ENCODE data around the gene XPO4.
"Not testable (repeated sequence)": the region's sequence is repeated elsewhere in the genome, so short reads cannot be mapped to it uniquely, and the experiment has no call there.

XPO4 gene

DNA sequence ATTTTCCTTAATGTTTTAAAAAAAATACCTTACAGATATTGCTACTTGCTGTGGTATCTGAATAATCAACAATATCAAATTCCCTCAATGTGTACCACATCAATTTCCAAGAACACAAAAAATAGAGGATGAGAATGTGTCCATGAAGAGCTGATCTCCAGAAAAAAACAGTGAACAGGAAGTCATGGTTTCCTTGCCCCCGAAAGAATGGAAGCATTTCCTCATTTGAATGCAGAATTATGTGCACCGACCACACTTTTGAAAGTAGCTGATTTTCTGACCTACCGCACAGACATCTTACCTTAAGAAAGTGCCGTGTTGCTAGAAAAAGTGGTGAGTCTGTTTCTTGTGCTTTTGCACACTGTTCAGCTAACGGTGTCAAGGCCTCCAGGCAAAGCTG, 115.4 kb downstream of the XPO4 start:
- no peak for DNase-seq (ENCODE audit: low read depth in 2 of 2)

DNA sequence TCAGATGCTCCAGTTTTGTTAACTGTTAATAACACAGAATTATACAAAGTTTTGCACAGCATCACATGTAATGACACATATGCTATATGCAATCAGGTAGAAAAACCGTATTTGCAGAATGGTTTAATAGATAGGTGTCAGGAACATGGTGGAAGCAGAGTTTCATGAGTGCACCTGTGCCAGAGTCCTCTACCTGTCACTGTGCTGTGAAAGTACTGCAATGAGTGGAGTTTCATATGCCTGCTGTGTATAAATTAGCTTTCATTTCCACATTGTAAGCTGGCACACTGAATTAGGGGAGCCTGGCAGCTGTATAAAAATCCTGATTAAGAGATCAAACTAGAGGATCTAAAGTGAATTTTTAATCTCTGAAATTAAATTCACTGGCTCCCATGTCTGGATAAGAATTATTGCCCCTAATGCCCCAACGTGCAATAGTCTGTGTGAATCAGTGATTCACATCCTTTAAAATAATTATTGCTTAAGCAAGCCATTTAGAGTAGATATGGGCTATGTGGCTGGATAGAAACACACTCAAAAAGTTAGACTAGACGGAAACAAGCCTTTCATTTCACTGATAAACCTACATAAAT, 120.3 kb downstream of the XPO4 start:
- no peak for DNase-seq (ENCODE audit: low read depth in 2 of 2)

DNA sequence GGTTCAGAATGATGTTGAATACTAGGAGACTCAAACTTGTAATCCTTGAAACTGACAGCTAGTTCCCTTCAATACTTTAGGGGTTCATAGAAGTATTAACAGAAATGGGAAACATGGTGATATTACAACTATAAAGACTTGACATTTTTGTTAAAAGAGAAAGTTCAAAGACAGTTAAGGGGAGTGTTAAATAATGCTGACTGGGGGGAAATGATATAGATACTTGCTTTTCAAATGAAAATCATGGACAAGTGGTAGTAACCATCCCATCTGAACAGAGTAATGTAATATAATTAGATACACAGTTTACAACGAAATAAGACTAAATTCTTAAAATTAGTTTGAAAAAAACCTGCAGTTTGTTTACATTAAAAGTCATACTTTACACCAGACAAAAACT, 122.2 kb downstream of the XPO4 start:
- DNase-seq (ENCODE audit: low read depth in 2 of 2), result no peak

DNA sequence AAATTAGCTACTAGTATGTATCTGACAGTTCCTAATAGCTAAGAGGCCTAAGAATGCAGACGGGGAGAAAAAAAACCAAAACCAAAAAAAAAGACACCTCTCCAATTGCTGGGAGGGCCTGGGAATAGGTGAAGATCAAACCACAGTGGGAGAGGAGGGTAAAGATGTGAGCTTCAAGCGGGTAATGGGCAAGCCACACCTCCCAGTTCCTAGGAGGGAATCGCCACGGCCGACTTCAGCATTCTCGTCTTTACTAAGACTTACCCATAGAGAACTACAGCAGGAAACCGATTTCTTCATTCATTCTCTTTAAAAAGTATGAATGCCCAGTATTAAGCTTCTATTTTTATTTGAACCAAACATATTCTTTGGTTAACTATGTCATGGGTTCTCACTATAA, 123.1 kb downstream of the XPO4 start:
- DNase-seq (ENCODE audit: low read depth in 2 of 2), result no peak

DNA sequence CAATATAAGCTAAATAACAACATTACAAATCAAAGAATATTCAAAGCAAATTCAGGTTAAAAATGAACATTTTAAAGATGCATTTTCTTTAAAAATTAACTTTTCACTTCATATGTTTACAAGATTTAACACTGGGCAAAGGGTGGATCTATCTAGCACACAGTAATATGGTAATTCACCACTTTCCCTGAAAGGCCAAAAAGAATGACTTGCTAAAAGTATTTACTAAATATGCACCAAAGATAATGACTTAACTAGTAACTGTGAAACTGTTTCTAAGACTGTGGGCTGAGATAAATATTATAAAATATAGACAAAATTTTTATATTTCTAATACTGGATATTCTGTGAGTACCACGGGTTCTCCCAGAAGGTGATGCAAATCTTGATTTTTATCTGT, 124.2 kb downstream of the XPO4 start:
- DNase-seq (ENCODE audit: low read depth in 2 of 2), result no peak

DNA sequence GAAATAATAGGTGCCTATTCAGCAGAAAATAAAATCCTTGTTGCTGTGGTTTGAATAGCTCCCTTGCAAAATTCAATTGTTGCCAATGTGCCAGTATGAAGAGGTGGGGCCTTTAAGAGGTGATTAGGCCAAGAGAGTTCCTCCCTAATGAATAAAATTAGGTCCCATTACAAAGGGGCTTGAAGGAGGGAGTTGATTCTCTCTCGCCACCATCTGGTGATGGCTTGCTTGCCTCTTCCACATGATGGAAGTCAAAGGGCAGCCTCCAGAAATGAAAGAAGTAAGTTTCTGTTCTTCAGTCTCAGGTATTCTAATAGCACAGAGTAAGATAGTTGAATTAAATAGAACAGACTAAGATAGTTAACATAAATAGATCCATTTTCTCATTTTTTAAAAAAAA, 125.8 kb downstream of the XPO4 start:
- DNase-seq (ENCODE audit: low read depth in 2 of 2), result no peak

DNA sequence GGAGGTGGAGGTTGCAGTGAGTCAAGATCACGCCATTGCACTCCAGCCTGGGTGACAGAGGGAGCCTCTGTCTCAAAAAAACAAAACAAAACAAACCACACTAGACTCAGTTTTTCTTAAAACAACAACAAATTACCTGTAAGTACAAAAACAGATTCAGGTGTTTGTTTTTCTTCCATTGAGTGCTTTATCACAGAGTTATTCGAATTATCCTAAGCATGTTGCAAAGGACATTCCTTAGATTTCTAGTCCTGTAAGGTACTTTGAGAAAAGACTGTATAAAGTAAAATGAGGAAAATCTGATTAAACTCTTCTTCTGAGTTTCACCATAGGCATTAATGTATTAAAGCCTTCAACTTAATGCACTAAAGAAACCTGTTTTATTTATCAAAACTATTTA, 126.6 kb downstream of the XPO4 start:
- no peak for DNase-seq (ENCODE audit: low read depth in 2 of 2)

DNA sequence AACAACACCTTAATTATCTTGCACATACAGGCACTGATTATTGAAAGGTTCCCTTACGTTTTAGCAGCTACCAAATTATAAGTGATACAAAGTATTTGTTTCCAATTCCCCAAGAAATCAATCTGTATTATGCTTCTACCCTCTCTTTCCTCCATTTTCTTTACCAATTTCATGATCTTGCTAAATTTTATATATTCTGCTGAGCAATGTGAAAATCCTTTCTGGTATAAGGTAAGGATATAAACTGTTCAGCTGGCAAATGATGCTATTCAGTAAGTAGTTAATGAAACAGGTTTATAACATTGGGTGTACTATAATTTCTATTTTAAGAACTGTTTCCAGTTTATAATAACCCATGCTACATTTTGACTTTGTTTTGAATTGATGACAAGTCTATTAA, 127.8 kb downstream of the XPO4 start:
- DNase-seq (ENCODE audit: low read depth in 2 of 2), result no peak

DNA sequence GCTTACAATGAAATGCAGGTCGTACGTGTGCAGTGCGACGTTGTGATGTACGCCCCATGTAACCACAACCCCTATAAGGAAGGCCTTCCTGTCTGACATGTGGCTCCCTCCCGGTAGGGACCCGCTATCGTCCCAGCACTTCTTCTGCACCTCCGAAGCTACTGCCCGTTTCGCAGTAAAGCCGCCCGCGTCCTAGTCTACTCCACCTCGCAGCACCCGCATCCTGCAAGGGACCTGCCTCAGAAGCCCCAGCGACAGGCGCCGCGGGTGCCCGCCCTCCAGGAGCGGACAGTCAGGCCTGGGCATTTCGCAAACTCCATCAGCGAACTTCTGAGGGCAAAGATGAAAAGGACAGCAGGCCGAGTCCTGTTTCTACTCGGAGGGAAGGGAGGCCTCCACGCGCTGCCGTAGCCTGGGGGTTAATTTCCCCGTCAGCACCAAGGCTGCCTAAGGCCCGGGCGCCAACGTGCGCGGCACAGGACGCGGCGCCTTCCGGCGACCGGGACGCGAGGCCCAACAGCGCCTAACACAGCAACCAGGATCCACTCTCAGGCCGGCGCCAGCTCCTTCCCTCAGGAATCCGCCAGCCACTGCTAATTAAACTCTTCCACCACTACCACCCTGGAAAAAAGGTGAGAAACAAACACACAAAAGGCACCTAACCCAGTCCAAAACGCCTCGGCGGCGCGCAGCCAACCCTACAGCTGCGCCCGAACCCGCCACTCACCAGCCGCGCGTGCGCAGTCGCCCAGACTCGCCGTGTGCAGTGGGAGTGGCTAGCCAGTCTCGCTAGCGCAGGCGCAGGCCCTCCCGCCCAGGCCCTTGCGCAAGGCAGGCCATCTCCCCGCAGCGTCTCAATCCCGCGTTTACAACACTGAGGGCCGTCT, 129.1 kb downstream of the XPO4 start, which contains the start of gene EEF1AKMT1:
Gene EEF1AKMT1 (minus strand): TSS at position 768 of the 887 bp plus-strand sequence. CDS start 16,363 bp downstream, outside the sequence.
- peak; percentile 88 to 89 for DNase-seq (ENCODE audit: low read depth in 2 of 2)

DNA sequence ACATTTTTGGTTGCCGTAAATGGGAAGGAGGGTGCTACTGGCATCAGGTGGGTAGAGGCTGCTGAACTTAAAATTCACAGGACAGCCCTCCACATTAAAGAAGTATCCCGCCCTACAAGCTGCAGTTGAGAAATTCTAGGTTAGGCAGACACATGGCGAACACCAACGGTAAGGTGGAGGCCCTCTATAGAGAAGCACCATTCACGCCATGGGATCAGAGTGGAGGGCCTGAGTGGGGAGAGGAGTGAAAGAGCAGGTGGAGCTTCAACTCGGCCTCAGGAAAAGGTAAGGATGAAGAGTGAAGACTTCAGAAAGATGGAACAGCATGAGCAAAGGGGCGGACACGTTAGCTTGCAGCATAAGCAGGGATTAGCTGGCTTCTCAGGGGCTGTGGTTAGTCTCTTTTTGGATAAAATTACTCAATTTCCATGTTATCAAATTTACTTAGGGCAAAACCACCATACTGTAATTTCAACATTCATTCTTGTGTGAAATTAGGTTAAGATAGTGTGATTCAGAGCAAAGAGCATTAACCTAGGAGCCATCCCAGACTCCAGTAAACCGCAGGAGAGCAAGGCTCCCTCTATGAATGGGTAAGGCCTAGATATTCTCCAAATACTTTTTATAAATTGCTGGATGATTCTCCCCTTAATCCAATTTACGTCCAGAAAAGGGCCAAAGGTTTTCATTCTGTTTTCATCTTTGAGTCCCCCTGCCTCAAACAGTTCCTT, 130.0 kb downstream of the XPO4 start:
- DNase-seq (ENCODE audit: low read depth in 2 of 2), result no peak

DNA sequence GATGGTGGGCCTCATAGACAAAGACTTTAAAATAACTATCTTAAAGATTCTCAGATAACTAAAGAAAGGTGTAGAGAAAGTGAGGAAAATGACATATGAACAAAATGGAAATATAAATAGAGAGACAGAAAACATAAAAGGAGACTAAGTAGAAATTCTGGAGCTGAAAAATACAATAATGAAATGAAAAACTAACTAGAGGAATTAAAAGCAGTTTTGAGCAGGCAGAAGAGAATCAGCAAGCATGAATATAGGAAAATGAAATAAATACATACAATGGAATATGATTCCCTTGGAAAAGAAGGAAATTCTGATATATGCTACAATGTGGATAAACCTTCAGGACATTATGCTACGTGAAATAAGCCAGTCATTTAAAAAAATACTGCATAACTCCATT, 132.7 kb downstream of the XPO4 start:
- DNase-seq (ENCODE audit: low read depth in 2 of 2), result no peak

DNA sequence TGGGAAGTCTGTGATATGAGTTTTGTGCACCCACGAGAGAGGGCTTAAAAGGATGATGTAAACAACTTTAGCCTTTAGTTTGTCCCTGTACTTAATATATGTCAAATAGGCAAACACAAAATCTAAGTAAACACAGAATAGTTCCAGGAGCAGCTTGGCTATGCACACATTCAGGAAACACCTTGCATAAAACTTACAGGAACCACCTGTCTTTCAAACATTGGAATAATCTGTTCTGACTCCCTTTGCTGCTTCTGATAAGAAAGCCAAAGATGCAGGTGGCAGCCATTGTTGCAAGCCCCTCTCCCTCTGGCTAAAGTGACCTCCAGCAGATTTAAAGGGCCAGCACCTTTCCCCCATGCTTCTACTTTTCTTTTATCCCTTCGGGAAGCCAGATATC, 133.5 kb downstream of the XPO4 start:
- DNase-seq (ENCODE audit: low read depth in 2 of 2), result no peak

DNA sequence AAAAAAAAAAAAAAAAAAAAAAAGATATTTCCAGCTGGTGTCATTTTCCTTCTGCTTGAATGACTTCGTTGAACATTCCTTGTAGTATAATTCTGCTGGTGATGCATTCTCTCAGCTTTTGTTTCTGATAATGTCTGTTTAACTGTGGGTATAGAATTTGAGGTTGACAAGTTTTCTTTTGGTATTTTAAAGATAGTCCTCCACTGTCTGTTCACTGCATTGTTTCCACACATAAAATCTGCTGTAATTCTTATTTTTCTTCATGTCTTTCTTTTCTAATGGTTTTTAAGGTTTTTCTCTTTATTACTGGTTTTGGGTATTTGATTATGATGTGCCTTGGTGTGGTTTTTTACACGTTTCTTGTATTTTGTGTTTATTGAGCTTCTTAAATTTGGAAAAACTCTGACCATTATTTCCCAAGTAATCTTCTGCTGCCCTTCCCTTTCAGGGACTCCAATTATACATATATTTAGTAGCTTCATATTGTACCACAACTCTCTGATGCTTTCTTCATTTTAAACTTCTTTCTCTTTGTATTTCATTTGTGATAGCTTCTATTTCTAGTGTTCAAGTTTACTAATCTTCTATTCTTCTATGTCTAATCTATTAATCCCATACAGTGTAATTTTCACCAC, 135.1 kb downstream of the XPO4 start:
- no peak for DNase-seq (ENCODE audit: low read depth in 2 of 2)

DNA sequence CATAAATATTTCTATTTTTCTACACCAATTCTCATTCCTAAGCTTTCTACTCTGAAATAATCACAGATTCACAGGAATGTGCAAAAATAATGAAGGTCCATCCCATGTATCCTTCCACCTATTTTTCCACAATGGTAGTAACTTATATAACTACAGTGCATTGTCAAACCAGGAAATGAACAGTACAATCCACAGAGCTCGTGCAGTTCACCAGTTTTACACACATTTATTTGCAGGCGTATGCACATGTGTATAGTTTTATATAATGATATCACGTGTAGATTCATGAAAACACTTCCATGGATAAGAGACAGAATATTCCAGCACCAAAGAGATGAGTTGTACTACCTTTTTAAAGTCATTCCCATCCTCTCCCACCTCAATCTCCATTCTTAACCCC, 141.7 kb downstream of the XPO4 start:
- DNase-seq (ENCODE audit: low read depth in 2 of 2), result no peak

DNA sequence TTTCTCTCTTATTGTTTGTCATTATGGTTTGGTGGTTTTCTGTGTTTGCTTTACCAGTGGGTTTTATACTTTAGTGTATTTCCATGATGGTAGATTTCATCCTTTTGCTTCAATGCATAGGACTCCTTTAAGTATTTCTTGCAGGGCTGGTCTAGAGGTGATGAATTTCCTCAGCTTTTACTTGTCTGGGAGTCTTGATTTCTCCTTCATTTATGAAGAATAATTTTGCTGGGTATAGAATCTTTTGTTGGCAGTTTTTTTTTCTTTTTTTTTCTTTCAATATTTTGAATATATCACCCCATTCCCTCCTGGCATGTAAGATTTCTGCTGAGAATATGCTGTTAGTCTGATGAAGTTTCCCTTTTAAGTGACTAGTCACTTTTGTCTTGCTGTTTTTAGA, 148.5 kb downstream of the XPO4 start:
- no peak for DNase-seq (ENCODE audit: low read depth in 2 of 2)

DNA sequence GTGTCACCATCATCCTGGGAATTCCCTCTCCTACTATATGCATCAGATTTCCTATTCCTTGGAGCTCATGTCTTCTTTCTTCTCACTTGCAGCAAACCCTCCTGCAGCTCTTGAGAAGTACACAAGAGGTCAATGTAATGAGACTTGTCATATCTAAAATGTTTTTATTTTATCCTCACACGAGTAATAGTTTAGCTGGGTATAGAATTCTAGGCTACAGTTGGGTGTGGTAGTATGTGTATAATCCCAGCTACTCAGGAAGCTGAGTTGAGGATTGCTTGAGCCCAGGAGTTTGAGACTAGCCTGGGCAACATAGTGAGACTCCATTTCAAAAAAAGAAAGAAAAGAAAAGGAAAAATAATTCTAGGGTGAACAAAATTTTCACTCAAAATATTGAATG, 153.2 kb downstream of the XPO4 start:
- DNase-seq (ENCODE audit: low read depth in 2 of 2), result no peak

DNA sequence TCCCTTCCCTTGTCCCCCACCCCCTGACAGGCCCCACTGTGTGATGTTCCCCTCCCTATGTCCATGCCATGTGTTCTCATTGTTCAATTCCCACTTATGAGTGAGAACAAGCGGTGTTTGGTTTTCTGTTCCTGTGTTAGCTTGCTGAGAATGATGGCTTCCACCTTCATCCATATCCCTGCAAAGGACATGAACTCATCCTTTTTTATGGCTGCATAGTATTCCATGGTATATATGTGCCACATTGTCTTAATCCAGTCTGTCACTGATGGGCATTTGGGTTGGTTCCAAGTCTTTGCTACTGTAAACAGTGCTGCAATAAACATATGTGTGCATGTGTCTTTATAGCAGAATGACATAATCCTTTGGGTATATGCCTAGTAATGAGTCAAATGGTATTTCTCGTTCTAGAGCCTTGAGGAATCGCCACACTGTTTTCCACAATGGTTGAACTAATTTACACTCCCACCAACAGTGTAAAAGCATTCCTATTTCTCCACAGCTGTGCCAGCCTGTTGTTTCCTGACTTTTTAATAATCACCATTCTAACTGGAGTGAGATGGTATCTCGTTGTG, 158.6 kb downstream of the XPO4 start:
- DNase-seq (ENCODE audit: low read depth in 2 of 2), result not testable (repeated sequence)

DNA sequence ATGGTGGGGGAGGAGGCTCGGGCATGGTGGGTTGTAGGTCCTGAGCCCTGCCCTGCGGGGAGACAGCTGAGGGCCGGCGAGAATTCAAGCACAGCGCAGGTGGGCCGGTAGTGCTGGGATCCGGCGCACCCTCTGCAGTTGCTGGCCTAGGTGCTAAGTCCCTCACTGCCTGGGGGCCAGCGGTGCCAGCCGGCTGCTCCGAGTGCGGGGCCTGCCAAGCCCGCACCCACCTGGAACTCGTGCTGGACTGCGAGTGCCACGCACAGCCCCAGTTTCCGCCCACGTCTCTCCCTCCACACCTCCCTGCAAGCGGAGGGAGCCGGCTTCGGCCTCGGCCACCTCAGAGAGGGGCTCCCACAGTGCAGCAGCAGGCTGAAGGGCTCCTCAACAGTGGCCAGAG, 162.5 kb downstream of the XPO4 start:
- DNase-seq (ENCODE audit: low read depth in 2 of 2), result no peak

DNA sequence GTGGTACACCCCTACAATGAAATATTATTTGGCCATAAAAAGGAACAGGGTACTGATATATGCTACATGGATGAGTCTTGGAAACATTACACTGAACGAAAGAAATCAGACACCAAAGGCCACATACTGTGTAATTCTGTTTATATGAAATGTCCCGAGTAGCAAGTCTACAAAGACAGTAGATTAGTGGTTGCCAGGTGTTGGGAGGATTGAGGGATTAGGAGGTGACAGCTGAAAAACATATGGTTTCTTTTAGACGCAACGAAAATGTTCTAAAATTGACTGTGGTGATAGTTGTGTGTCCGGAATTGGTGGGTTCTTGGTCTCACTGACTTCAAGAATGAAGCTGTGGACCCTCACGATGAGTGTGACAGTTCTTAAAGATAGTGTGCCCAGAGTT, 163.9 kb downstream of the XPO4 start:
- DNase-seq (ENCODE audit: low read depth in 2 of 2), result no peak

DNA sequence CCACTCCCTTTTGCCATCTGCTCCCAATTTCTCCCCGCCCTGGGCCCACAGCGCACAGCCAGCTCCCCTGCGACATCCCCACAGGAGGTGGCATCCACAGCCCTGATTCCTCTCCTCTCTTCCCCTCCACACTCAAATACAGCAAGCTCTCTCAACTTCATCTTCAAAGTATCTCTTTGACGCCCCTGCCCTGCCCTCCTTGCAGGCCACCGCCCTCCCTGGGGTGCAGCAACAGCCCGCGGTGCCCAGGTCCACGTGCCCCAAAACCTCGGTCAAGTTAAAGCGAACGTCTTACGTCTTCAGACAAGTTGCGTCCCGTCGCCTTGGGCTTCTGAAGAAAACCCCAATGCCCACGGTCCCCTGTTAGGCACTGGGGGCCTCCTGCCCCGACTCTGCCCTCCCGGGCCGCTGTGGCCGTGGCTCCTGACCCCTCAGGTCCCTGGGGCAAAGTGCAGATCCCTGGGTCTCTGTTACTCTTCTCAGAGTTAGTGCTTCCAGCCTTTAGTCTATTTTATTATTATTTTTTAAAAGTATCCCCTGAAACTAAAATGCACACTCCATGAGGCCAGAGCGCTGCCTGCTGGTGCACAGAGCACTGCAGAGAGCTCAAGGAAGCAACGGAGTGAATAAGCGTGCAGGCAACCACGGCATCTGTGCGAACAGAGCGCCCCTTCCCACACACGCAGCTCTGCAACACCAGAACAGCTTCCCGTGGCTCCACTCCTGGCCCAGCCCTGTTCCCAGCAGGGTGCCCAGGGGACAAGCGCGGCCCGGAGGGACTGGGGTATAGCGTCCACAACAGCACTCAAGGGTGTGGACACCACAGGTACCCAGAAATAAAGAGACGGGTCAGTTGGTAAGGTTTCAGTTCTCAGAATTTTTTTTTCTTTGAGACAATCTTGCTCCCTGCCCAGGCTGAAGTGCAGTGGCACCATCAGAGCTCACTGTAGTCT, 172.6 kb downstream of the XPO4 start:
- DNase-seq (ENCODE audit: low read depth in 2 of 2), result no peak

Measured in activated CD8-positive, alpha-beta memory T cell treated with anti-CD3 and anti-CD28 coated beads for 4 hours (primary cell).